T-helper 1 cell treated with Interleukin-12 subunit alpha and Interleukin-12 subunit beta and Interleukin-4 antibody, amounts not matched to agents 30 μg/mL and 1 μg/mL, for 36 hours (primary cell): ENCODE measurements around the gene MKLN1.
"Not testable (repeated sequence)": the region's sequence is repeated elsewhere in the genome, so short reads cannot be mapped to it uniquely, and the experiment has no call there.

Experiments used
- H3K27ac Mint-ChIP-seq: one replicate; pipeline ENCODE4 v1.8.0; 2021; ENCODE audit warnings: mild to moderate bottlenecking, mixed read lengths
- H3K27me3 Mint-ChIP-seq: one replicate; pipeline ENCODE4 v1.8.0; 2021; ENCODE audit warnings: low read depth, mixed read lengths
- H3K36me3 Mint-ChIP-seq: one replicate; pipeline ENCODE4 v1.8.0; 2021; ENCODE audit warnings: low read depth, mixed read lengths
- H3K4me1 Mint-ChIP-seq: one replicate; pipeline ENCODE4 v1.8.0; 2021; ENCODE audit warnings: low read depth, mixed read lengths
- H3K4me3 Mint-ChIP-seq: one replicate; pipeline ENCODE4 v1.8.0; 2021; ENCODE audit warnings: mild to moderate bottlenecking, moderate library complexity, mixed read lengths
- H3K9me3 Mint-ChIP-seq: one replicate; pipeline ENCODE4 v1.8.0; 2021; ENCODE audit warnings: mixed read lengths

MKLN1 gene

DNA sequence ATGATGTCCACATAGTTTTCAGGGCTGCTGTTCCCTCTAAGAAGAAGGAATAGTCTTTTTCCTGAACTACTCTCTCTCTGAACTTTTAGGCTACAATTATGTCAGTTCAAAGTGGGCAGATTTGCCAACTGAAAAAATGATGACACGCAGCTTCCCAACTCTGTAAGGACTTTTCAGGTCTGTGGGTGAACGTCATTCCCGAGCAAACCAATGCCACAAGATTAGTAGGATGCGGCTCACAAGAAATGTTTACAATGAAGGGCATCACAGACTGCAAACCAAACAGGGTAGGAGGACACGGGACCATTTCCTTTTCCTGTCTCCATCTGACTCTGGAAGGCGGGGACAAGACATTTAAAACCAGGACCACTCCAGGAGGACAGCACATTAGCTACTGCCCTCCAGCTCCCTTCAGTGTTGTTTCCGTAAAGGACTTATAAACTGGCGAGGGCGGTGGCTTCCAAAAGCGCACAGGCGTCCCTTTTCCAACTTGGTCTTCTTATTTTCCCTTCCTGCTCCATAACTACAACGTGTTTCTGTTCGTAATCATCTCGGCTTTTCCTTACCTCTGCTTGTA, 539 bp upstream of the MKLN1 start:
- Mint-ChIP-seq H3K27me3 (no peaks in the 10 kb centered on the region), H3K4me1 (peaks cover 49% of the 10 kb centered on the region)

DNA sequence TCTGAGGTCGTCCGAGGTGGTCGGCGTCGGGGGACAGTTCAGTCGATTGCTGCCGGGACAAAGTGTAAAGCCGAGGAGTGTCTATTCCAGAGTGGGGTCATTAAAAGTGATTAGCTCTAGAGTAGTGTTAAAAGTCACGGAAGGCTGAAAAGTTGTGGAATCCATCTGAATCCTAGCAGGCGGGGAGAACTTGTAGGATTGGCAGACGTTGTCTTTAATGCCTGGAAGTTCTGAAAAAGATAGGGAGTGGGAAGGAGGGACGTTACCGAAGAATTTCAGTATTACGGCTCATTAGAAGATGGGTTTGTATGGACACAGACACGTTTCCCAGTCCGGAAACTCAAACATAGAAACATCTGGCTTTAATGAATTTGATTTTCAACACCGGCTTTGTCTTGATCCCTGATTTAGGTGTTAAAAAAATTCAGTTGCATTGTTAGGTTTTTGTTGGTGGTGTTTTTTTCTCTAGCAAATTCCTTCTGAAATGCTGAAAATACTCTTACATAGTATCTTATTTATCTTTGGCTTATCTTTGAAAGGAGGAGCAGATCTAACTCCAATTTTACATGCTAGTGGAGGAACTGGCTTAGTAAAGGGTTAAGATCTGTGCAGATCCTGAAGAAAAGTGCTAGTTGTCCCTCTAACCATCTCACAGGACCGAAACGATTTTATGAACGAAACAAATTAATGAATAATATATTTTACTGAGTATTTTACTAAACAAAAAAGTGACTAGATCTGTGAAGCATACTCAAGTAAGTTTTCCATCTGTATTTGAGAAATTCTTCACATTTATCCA, 900 bp downstream of the MKLN1 start:
- no peaks in the 10 kb centered on the region for H3K27me3 Mint-ChIP-seq
- H3K4me3 Mint-ChIP-seq = peak overlapping the region; percentile 98
- H3K4me1 Mint-ChIP-seq = peaks cover 49% of the 10 kb centered on the region
- H3K27ac Mint-ChIP-seq = peak overlapping the region; percentile 95
- H3K36me3 Mint-ChIP-seq = peaks cover 9% of the 10 kb centered on the region
- H3K9me3 Mint-ChIP-seq = no peaks in the 10 kb centered on the region

More for the DNA sequence above, 539 bp upstream of the MKLN1 start:
- peaks cover 9% of the 10 kb centered on the region for H3K36me3 Mint-ChIP-seq
- no peaks in the 10 kb centered on the region for H3K9me3 Mint-ChIP-seq
- H3K4me3 Mint-ChIP-seq = peak overlapping the region; percentile 98
- peak overlapping the region; percentile 95 for H3K27ac Mint-ChIP-seq

DNA sequence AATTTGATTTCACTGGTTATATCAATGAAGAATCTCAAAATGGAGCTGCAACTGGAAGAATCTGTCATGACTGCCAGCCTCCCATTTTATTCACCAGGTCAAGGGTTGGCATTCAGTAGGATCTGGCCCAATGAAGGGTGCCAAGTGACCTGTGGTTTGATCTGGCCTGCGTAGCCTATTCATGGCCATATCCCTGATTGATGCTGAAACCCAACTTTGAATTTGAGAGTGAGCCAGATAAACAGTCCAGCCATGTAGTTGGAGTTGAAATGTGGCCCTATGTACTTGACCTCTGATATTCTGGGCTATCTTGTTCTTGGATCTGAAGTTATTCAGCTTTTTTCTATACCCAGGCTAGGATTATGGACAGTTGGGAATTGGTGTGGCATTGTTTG, 1.5 kb downstream of the MKLN1 start:
- Mint-ChIP-seq H3K4me3 (peak overlapping the region; percentile 98), H3K9me3 (peaks cover 5% of the 10 kb centered on the region), H3K27ac (no peak overlapping the region), H3K4me1 (peaks cover 50% of the 10 kb centered on the region), H3K36me3 (peaks cover 14% of the 10 kb centered on the region), H3K27me3 (no peaks in the 10 kb centered on the region)

DNA sequence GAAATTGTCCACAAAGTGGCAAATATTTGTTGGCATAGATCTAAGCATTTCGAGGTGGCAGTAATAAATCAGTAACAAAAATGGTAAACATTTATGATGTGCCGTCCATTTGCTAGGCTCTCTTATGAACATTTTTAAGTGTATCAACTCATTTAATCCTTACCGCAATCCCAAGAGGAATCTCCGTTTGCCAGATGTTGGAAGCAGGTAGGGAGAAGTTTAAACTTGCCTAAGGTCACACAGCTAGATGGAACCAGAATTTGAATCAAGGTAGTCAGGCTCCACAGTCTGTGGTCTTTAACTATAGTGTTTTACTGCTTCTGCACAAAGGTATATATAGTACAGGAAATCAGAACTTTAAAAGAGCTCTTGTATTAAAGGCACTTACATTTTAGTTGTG, 2.6 kb downstream of the MKLN1 start:
- peaks cover 16% of the 10 kb centered on the region for H3K36me3 Mint-ChIP-seq
- H3K9me3 Mint-ChIP-seq = peaks cover 8% of the 10 kb centered on the region
- H3K27me3 Mint-ChIP-seq = no peaks in the 10 kb centered on the region
- H3K27ac Mint-ChIP-seq = no peak overlapping the region
- H3K4me1 Mint-ChIP-seq = peaks cover 45% of the 10 kb centered on the region
- H3K4me3 Mint-ChIP-seq = peak overlapping the region; percentile 36

DNA sequence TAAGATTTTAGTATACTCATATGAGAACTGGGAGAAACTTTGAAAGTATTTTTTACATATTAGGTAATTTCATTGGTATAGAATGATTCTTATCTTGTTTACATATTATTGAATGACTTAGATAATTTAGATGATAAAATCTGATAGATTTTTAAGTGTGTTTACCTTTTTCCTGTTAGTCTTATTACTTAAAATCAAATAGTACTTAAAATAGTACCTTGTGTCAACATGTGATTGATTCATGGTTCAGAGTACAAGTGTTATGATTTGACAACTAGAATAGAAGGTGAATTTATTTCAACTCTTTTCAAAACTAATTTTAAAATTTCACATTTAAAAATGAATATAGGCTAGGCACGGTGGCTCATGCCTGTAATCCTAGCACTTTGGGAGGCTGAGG, 4.1 kb downstream of the MKLN1 start:
- Mint-ChIP-seq H3K9me3 (peaks cover 23% of the 10 kb centered on the region), H3K27ac (no peak overlapping the region), H3K27me3 (no peaks in the 10 kb centered on the region), H3K4me1 (peaks cover 41% of the 10 kb centered on the region), H3K36me3 (peaks cover 28% of the 10 kb centered on the region), H3K4me3 (no peak overlapping the region)

DNA sequence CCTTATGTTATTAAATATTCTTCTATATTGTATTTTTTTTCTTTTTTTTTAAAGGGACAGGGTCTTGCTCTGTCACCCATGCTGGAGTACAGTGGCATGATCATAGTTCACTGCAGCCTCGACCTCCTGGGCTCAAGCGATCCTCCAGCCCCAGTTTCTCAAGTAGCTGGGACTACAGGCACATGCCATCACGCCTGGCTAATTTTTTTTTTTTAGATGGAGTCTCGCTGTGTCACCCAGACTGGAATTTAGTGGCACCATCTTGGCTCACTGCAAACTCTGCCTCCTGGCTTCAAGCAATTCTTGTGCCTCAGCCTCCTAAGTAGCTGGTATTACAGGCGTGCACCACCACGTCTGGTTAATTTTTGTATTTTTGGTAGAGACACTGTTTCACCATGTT, 5.1 kb downstream of the MKLN1 start:
- Mint-ChIP-seq H3K9me3 (peaks cover 30% of the 10 kb centered on the region), H3K4me1 (peaks cover 34% of the 10 kb centered on the region), H3K36me3 (peaks cover 33% of the 10 kb centered on the region)
- not testable (repeated sequence) for H3K4me3 Mint-ChIP-seq, H3K27ac Mint-ChIP-seq, H3K27me3 Mint-ChIP-seq

DNA sequence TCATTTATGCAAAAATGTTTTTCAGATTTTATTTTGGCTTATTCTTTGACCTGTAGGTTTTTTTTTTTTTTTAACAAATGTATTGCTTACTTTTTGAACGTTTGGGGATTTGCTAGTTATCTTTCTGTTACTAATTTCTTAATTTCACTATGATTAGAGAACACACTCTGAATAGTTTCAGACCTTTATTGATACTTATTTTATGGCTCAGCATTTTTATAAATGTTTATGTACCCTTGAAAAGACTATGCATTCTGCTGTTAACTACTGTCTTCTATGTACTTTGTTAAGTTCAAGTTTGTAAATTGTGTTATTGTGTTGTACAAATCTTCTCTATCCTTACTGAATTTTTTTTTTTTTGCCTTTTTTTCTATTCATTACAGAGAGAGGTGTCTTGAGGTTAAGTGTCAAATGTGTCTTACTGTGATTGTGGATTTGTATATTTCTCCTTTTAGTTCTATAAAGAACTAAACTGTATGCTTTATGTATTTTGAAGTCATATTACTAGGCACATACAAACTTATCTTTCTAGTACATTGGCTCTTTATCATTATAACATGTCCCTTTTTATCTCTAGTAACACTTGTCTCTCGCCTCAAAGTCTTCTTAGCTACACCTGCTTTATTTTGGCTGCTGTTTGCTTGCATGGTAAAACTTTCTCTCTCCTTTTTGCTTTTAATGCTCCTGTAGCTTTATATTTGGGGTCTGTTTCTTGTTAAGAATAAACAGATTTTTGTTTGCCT, 8.1 kb downstream of the MKLN1 start:
- Mint-ChIP-seq H3K27me3 (no peaks in the 10 kb centered on the region), H3K9me3 (peaks cover 40% of the 10 kb centered on the region), H3K4me1 (peaks cover 12% of the 10 kb centered on the region), H3K27ac (no peak overlapping the region), H3K36me3 (peaks cover 42% of the 10 kb centered on the region), H3K4me3 (no peak overlapping the region)

DNA sequence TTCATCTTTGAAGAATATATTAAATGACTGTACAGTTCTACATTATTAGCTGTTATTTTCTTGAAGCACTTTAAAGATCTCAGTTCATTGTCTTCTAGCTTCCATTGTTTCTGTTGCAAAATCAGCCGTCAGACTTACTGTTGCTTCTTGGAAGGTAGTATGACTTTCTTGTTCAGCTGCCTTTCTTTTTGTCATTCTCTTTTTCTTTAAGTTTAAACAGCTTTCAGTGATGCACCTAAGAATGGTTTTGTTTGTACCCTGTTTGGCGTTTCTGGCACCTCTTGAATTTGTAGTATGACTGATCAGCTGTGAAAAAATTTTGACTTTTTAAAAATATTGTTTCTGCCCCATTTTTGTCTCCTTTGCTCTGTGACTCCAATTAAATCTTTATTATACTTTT, 9.3 kb downstream of the MKLN1 start:
- peaks cover 10% of the 10 kb centered on the region for H3K4me1 Mint-ChIP-seq
- no peak overlapping the region for H3K27ac Mint-ChIP-seq
- H3K9me3 Mint-ChIP-seq = peaks cover 43% of the 10 kb centered on the region
- no peak overlapping the region for H3K4me3 Mint-ChIP-seq
- H3K27me3 Mint-ChIP-seq = no peaks in the 10 kb centered on the region
- H3K36me3 Mint-ChIP-seq = peaks cover 43% of the 10 kb centered on the region

DNA sequence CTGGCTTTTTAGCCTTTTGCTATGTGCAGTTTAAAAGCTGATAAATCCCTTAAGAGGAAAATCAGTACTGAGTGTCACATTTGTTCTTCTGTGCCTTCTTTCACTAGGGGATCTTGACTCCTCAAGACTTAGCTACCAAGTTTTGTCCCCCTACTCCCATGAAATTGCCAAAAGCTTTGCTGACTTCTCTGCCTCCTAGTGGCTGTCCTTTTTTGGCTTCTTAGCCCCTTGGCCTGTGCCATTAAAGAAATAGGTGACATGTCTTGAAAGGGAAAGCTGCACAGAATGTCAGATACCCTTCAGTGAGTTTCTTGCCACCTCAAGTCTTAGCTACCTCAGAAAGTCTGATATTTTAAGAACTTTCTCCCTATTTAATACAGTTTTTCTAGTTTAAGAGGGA, 10.5 kb downstream of the MKLN1 start:
- Mint-ChIP-seq H3K4me3 (no peak overlapping the region), H3K4me1 (peaks cover 13% of the 10 kb centered on the region), H3K27ac (no peak overlapping the region), H3K27me3 (no peaks in the 10 kb centered on the region), H3K9me3 (peaks cover 43% of the 10 kb centered on the region), H3K36me3 (peaks cover 48% of the 10 kb centered on the region)

DNA sequence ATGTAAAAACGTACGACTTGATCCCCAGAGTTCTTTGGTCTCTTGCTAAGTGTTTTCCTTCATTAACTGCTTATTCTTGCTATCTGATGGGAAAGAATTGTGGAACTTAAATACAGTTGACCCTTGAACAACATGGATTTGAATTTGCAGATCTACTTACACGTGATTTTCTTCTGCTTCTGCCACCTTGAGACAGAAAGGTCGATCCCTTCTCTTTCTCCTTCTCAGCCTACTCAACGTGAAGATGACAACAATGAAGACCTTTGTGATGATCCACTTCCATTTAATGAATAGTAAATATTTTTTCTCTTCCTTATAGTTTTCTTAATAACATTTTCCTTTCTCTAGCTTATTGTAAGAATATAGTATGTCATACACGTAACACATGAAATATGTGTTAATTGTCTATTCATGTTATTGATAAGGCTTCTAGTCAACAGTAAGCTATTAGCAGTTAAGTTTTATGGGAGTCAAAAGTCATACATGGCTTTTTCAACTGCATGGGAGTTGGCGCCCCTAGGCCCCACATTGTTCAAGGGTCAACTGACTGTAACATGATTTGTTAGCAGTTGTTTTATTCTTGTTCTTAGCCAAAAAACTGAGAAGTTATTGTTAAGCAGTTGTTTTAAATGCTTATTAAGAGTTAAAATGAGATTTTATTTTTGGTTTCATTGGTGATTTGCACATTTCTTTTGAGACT, 11.2 kb downstream of the MKLN1 start:
- peaks cover 46% of the 10 kb centered on the region for H3K36me3 Mint-ChIP-seq
- no peaks in the 10 kb centered on the region for H3K27me3 Mint-ChIP-seq
- peaks cover 42% of the 10 kb centered on the region for H3K9me3 Mint-ChIP-seq
- peaks cover 13% of the 10 kb centered on the region for H3K4me1 Mint-ChIP-seq
- no peak overlapping the region for H3K4me3 Mint-ChIP-seq
- no peak overlapping the region for H3K27ac Mint-ChIP-seq

DNA sequence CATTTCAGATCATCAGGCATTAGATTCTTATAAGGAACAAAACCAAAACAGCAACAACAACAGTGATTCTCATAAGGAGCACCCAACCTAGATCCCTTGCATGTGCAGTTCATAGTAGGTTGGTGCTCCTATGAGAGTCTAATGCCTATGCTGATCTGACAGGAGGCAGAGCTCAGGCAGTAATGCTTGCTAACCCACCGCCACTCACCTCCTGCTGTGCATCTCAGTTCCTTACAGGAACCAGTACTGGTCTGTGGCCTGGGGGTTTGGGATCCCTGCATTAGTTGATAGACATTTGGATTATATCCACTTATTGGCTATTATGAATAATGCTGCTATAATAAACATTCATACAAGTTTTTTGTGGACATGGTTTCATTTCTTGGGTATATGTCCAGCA, 14.0 kb downstream of the MKLN1 start:
- Mint-ChIP-seq H3K4me3 (no peak overlapping the region), H3K36me3 (peaks cover 30% of the 10 kb centered on the region), H3K4me1 (peaks cover 6% of the 10 kb centered on the region)

DNA sequence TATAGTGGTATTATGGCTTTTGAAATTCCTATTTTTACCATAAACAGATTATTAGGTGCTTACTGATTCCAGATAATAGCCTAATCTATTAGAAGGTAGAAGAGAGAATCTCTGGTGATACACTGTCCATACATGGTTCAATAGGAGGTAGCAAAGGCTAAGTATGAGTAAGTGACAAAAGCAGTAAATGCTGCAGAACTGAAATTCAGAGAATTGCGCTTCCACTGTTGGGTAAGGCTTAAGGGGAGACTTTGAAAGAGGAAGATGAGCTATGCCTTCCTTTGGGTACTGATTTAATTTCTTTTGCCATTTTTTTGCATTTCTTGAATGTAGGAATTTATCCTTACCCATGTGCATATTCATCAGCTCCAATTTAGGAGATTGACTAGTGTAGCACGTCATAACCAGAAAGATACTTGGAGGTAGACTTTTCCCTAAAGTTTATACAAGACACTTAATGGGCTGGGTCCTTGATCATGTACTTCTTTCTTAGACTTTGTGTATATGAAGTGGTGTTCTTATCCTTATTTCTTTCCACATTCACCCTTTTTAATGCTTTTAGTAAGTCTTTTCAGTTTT, 15.3 kb downstream of the MKLN1 start:
- peaks cover 25% of the 10 kb centered on the region for H3K36me3 Mint-ChIP-seq
- no peak overlapping the region for H3K4me3 Mint-ChIP-seq
- no peaks in the 10 kb centered on the region for H3K27me3 Mint-ChIP-seq
- H3K9me3 Mint-ChIP-seq = peaks cover 13% of the 10 kb centered on the region
- H3K27ac Mint-ChIP-seq = no peak overlapping the region
- H3K4me1 Mint-ChIP-seq = peaks cover 12% of the 10 kb centered on the region

More for the DNA sequence above, 14.0 kb downstream of the MKLN1 start:
- no peak overlapping the region for H3K27ac Mint-ChIP-seq
- no peaks in the 10 kb centered on the region for H3K27me3 Mint-ChIP-seq
- peaks cover 21% of the 10 kb centered on the region for H3K9me3 Mint-ChIP-seq

DNA sequence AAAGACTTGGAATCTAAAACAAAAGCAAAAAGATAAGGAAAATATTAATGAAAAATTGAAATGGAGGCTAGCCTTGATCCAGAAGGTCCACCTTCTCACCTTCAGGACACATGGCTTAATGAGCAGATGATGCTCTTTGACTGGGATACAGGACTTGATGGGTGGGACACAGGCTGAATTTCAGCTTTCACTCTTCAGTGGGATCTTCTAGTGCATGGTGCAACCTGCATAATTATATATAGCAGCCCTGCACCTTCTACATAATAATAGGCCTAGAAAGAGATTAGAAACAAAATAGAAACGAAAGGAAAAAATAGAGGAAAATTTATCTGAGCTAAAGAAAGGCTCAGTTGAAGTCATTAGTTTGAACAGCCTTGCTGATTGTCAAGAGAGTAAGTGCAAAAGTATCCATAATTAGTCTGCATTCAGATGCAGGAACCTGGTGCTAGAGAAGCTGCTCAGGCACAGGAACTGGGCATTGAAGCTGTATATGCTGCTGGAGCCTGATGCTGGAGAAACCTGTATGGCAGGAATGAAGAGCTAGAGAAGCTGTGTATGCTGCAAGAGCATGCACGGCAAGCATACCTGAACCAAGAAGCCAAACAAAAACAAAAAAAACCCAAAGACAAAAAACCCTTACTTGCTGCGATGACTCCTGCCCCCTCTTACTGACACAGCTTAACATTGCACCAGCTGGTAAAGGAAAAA, 19.4 kb downstream of the MKLN1 start:
- H3K4me1 Mint-ChIP-seq = peaks cover 12% of the 10 kb centered on the region
- no peak overlapping the region for H3K27ac Mint-ChIP-seq
- H3K36me3 Mint-ChIP-seq = peaks cover 16% of the 10 kb centered on the region
- no peak overlapping the region for H3K4me3 Mint-ChIP-seq
- H3K27me3 Mint-ChIP-seq = no peaks in the 10 kb centered on the region
- H3K9me3 Mint-ChIP-seq = peaks cover 4% of the 10 kb centered on the region

DNA sequence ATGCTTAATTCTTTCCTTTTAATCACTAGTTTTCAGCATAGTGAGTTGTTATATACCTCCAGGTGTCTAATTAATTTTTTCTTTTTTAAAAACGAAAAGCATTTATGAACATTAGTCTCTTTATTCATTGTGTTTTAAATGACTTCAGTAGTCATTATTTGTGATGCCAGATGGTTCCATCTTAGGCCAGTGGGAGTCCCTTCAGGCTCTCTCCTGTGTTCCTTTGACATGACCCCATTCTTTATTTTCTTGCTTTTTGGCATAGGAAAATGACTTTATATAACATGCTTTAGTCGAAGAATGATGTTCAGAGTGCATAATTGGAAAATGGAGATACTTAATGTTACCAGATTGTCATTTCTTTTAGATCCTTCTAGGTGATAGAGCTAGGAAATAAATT, 24.4 kb downstream of the MKLN1 start:
- H3K36me3 Mint-ChIP-seq = peaks cover 14% of the 10 kb centered on the region
- peaks cover 14% of the 10 kb centered on the region for H3K4me1 Mint-ChIP-seq
- no peaks in the 10 kb centered on the region for H3K27me3 Mint-ChIP-seq
- H3K9me3 Mint-ChIP-seq = peaks cover 4% of the 10 kb centered on the region
- no peak overlapping the region for H3K4me3 Mint-ChIP-seq
- H3K27ac Mint-ChIP-seq = no peak overlapping the region
